Raji (cell line): ENCODE results near the gene TMEM92.

Experiments
- POLR2A ChIP-seq: IDR thresholded peaks from 2 replicates; pipeline ENCODE4 v1.6.1; 2011; ENCODE audit warnings: low read depth, low read length, control low read depth; ENCODE audit not compliant: insufficient read depth

TMEM92 gene

DNA sequence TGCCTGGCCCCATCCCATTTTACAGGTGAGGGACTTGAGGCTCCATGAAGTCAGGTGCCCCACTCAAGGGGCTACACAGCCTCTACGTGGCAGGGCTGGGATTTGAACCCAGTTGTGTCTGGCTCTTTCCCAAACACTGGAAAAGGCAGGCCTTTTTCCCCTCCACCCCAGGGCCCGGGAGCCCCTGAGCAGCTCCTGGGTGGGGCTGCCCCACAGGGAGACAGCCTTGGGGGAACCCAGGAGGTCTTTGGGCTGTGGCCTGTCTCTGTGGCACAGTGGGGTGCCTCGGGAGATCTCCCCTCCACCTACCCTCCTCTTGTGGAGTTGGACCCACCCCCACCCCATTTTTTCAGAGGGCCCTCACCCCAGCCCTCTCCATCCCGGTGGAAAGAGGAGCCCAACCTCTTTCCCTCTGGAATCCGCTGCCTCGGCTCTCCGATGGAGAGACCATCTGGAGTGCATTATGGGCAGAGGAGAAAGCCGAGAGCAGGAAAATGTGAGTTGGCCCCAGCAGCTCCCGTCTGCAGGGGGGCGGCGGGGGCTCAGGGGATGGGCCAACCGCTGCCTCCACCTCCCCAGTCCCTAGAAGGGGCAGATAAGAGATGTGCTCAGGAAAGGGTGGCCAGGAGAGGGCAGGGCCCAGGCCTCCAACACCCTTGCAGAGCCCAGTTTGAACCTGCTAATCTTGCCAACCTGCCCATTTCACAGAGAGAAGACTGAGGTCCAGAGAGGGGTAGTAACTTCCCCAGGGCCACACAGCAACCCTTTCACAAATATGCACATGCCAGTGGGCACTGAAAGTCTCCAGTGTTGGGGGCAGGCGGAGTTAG lies 15.4 kb upstream of the TMEM92 start:
- no peak for TF ChIP-seq POLR2A

DNA sequence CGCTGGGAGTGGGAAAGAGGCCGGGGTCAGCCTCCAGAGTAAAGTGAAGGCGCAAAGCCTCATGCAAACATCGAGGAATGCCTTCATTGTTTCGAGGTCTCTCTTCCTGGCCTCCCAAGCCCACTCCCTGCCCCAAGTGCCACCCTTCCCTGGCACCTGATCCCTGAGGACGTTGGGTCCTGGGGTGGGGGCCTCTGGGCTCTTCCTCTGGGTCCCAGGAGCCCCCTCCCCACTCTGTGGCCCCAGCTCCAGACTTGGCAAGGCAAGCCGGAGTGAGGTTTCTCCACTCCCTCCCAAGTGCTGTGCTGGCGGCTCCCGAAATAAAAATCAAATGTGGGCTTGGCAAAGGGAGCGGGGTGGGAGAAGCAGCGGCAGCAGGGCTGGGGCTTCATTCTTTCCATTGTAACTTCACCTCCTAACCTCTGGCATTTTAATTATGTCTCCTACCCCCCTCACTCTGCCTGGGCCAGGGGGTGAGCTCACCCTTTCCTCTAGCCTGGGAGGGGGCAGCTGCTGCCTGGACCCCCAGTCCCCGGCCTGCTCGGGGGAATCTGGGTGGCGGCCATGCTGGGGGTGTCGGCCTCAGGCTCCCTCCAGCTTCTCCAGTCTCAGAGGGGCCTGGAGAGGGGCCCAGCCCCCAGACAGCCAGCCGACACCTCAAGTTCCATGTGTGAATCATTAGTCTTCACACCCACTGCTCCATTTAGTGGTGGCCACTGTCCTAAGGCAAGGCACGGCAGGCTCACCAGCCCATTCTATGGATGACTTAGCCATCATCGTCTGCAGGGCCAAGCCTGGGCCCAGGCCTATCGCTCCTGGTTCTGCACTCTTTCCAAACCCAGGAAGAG lies 14.6 kb upstream of the TMEM92 start:
- no peak for TF ChIP-seq POLR2A

DNA sequence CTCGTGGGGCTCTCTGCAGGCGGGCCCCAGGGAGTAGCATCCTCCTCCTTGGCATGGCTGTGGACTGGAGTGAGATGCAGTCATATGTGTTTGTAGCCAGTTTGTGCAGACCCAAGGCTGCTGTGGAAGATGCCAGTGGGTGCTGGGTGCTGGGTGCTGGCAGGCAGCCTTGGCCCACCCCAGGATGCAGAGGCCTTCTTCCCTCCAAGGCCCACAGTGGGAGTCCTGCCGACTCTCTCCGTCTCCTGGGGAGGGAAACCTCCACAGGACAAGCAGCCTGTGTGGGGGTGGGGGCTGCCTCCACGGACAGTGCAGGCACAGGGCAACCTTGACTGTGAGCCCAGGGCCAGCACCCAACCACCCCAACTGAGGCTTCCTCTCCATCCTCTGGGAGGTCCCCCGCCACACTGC lies 13.8 kb upstream of the TMEM92 start:
- no peak for TF ChIP-seq POLR2A

DNA sequence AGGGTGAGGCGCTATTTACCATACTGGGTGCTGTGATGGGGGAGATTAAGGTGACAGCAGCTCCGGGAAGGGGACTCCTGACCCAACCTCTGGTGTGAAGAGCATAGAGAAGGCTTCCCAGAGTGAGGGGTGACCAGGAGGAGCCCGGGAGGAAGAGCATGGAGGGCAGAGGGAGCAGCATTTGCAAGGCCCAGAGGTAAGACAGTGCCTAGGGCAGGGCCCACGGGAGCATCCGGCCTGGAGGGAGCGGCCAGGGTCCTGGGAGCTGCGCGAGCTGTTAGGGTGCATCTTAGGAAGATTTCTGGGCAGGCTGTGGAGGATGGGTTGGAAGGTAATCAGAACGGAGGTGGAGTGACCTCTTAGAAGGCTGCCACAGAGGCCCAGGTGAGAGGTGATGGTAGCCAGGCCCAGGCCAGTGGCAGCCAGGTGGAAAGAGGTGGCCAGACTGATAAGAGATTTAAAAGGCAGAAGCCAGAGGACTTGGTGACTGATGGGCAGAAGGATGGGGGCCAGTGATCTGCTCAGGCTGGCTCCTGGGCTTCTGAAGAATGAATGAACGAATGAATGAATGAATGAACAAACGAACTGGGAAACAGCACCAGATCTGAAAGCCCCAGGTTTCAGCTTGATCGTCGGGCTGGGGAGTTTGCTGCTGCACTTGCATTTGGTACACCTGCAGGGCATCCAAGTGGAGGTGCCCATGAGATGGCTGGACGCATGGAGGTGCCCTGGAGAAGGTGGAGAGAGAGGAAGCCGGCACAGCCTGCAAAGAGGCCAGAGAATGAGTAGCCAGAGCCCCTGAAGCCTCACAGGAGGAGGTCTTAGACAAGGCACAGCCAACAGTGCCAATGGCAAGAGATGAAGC lies 13.0 kb upstream of the TMEM92 start:
- no peak for TF ChIP-seq POLR2A

DNA sequence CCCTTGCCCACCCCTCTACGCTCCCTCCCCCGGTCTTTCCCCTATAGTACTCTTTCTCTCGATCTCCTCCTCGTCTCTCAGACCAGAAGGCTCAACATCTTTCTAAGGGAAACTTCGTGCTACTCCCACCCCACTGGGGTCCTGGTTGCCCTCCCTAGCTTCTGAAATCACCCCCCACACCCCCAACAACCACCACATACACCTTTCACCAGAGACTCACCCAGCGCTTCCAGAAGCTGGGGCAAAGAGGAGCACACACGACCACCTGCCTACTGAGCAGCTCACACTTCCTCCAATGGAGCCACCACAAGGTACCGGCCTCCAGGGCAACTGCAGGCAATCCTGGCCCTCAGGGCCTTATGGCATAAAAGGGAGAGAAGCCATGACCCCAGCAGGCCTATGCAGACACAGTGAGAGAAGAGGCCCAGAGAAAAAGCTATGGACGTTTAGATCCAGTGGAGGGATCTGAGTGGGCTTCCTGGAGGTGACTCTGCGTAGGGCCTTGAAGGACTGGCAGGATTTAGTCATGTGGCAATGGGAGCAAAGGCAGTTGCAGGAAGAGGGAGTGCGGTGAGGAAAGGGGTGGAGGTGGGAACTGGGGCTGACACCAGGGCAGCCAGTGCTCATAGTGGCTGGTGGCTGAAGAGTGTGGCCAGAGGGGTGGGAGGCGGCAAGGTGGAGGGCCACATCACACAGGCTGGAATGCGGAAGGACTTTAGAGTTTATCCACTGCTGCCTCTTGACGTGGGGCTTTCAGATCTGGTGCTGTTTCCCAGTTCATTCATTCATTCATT lies 12.1 kb upstream of the TMEM92 start:
- TF ChIP-seq POLR2A = no peak

DNA sequence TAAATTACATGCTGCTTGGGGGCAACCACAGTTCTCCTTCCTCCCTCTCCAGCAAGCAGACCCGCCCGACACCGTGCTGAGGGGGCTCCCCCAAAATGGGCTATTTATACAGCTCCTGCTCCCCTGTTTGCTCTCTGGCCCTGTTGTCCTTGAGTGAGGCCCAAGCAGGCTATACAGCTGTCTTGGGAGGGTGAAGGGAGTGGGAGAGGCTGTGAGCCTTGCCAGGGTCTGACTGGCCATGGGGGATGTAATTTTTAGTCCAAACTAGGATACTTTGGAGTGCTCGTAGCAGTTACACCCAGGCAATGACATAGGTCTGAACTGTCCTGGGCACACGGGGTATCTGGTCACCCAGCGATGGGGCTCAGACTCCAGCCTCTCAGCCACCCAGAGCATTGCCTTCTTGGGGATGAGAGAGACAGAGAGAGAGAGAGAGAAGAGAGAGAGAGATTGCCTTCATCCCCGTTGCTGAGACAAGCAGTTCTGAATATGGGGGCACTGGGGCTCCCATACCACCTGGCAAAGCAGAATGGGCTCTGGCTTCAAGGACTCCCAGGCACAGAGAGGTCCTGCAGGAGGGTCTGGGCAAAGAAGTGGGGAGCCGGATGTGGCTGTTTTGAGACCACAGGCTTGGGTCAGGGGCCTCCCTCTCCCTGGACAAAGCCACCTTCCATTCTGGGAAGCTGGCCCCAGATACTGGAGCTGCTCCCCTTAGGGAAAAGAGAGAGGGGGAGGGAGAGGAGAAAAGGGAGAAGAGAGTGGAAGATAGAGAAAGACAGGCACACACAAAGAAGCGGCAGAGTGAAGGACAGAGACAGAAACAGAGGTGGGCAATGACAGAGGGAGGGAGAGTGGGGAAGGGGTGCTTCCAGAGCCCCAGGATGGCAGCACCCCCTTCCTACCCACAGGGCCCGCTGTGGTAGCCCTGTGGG lies 10.7 kb upstream of the TMEM92 start:
- no peak for TF ChIP-seq POLR2A

DNA sequence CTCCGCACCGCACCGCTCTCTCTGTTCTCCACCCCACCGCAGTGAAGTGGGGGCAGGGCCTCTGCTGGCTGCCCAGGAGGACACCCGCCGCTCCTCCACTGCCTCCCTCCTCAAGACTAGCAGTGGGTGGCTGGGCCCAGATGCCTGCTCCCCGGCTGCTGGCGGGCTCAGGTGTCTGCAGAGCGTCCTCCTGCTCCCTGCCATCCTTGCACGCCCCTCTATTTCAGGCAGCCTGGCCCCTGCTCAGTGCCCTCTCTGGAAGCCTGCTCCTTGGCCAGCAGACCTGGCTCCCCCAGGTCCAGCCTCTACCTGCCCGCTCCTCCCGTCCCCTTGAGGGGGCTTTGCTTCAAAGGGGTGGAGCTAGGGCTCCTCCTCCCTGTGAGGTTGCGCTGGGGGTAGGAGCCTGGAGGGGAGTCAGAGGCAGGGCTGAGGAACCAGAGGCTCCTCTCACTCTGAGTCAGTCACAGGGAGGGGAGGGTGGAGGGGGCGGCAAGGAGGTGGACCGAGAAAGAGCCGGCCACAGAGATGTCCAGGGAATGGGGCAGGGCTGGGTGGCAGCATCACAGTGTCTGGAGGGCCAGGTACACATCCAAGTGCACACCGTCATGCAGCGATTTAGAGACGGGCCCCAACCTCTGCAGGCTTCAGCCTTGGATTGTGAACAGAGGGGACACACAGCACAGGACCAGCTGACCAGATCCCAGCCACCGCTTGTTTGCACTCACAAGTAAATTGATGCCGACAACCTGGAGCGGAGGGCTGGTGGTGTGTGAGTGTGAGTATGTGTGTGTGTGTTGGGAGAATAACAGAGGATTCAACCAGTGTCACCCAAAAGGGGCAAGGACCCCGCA lies 9.8 kb upstream of the TMEM92 start:
- TF ChIP-seq POLR2A = no peak

DNA sequence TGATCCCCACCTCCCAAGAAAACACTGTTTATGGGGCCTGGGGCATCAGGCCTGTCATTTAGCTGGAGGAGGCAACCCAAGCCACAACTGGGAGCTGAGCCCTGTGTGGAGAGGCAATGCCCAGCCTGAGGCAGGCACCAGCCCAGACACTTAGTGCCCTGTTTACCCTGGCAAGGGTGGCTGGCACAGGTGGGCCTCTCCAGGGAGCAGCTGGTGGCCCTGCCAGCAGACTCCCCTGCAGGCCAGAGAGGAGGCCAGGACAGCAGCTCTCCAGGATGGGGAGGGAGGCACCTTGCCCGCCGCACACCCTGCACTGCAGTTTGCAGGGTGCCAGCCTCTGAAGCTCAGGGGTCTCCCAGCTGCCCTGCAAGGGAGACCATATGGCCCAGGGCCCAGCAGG lies 9.1 kb upstream of the TMEM92 start:
- TF ChIP-seq POLR2A = no peak

DNA sequence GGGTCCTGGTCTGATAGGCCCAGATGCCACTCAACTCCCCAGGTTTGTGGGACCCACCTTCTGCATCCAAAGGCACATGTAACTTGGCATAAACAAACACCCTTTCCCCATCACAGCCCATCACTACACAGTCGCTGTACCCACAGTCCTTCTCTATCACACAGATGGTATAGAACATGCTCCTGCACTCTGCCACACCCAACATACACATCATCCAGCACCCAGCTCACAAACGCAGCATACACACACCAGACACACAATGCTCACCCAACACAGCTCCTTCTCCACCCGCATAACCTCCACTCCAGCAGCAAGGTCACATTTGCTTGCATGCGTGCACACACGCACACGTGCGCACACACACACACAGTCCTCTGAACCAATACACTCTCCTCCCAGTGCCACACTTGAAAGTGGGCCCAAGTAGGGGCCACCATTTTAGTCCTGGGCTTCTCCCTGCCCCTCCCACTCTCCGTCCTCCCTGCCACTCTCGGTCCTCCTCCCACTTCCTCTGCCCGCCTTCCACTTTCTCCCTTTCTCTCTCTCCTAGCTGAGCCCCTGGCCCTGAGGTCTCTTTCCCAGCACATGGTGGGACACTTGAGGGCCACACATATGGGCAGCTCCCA lies 8.5 kb upstream of the TMEM92 start:
- TF ChIP-seq POLR2A = no peak

DNA sequence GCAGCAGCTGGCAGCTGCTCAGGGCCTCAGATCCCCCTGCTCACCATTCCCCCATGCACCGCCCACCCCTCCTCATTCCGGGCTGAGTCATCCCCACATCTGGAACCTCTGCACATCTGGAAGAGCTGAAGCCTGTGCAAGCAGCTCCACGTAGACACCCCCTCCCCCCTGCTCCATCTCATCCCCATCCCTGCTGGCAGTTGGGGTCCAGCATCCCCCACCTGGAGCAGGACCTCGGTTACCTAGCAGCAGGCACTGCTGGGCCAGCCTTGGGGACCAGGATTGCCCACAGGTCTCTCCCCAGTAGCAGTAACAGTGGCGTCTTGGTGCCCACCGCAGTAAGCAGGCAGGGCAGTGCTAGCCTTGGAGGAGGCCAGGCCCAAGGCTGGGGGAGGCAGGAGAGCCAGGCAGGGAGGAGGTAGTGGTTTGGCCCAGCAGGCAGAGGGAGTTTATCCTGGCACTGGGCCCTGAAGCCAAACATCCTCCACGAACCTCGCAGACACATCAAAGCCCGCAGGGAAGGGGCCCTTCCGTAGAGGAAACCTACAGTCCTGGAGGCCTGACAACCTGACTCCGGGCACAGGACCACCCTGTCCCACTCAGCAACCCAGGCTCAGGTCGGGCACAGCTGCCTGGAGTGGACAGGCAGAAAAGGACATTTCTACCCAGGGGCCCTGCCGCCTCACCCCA lies 7.7 kb upstream of the TMEM92 start:
- TF ChIP-seq POLR2A = no peak

DNA sequence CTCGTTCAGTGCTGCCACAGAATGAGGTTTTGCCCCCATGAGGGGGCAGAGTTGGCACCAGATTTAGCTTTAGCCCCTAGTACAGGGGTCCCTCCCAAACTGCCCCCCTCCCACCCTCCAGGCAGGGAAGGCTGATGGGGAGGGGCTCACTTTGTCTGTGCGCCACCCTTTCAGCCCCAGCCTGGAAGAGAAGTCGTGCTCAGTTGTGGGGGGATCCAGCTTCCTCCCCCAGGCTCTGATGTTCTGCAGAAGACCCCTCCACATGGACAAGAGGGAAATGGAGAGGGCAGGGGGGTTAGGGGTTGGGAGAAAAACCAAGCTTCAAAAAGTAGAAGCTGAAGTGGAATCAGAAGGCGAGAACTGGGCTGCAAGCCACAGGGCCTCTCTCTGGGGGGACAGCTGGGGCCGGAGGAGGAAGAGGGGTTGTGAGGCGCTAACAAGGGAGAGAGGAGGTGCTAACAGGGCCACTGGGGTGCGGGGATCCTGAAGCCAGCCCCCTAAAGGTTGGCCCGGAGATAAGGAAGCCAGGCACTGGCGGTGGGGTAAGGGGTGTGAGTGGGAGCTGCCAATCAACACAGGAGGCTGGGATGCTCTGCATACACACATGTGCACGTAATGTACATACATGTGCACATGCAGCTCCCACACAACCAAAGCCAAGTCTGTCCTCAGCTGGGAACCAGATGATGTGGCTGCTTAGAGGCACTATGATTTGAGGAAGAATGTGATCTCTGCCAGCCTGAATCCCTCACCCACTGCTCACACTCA lies 7.0 kb upstream of the TMEM92 start:
- TF ChIP-seq POLR2A = no peak

DNA sequence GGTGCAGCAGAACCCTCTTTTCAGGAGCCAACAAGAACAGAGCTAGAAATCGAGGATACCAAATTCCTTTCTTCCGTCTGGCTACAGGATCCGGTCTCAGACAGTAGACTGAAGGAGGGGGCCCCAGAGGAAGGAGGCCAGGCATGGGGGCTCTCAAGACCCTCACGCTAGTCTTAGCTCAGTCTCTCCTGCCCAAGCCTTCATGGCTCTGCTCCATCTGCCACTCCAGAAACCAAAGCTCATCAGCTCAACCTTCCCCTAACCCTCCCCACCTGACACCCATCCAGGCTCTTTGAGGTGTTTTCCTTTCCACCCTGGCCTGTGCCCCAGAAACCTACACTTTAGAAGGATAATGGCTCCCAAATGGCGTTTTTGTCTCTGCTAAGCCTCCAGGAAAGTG lies 6.2 kb upstream of the TMEM92 start:
- no peak for TF ChIP-seq POLR2A
